Fibroblast of lung (primary cell): ENCODE data around the gene PPP1R3F. TPM values are rescaled to one million over a fixed set of nuclear protein-coding genes. Genes with fewer than 3 reads are reported as not detected.

Experiments
- DNase-seq, 2 donors: peaks; one replicate each; pipeline versions ENCODE4 v3.0.0 to v3.0.0-alpha.2; 2010; ENCODE audit warnings: low read depth in 2 of 2
- H2AFZ ChIP-seq: 2 replicates; pipeline ENCODE4 v1.5.1; 2012; ENCODE audit warnings: low read length, control low read depth, inconsistent platforms
- H3K27ac ChIP-seq: 2 replicates; pipeline ENCODE4 v1.5.1; 2011; ENCODE audit warnings: low read length, control low read depth; ENCODE audit not compliant: insufficient read depth
- H3K27me3 ChIP-seq: 2 replicates; pipeline ENCODE4 v1.5.1; 2011; ENCODE audit warnings: mild to moderate bottlenecking, low read length; ENCODE audit not compliant: control insufficient read depth, insufficient read depth
- H3K36me3 ChIP-seq: 2 replicates; pipeline ENCODE4 v1.5.1; 2011; ENCODE audit warnings: low read length; ENCODE audit not compliant: control insufficient read depth, insufficient read depth
- H3K4me1 ChIP-seq: 2 replicates; pipeline ENCODE4 v1.5.1; 2011; ENCODE audit warnings: low read length; ENCODE audit not compliant: control insufficient read depth, insufficient read depth; ENCODE audit errors: extremely low read depth
- H3K4me2 ChIP-seq: 2 replicates; pipeline ENCODE4 v1.5.1; 2011; ENCODE audit warnings: low read length, control low read depth; ENCODE audit not compliant: insufficient read depth; ENCODE audit errors: extremely low read depth
- H3K4me3 ChIP-seq, 4 experiments: fragments of 200-600 bp in 1 of 4; sonication (generic) in 1 of 4; replicated peaks in 1 of 4; 2 replicates each; pipeline ENCODE4 v1.5.1; 2011 to 2016; ENCODE audit warnings: low read length in 4 of 4, low read depth in 3 of 4, mild to moderate bottlenecking in 3 of 4, control low read depth in 2 of 4, inconsistent platforms in 1 of 4, mixed read lengths in 1 of 4; ENCODE audit not compliant: insufficient read depth in 1 of 4; ENCODE audit errors: control extremely low read depth in 1 of 4
- H3K79me2 ChIP-seq: 2 replicates; pipeline ENCODE4 v1.5.1; 2012; ENCODE audit warnings: mild to moderate bottlenecking, low read length, inconsistent platforms; ENCODE audit not compliant: control insufficient read depth, insufficient read depth
- H3K9ac ChIP-seq: 2 replicates; pipeline ENCODE4 v1.5.1; 2011; ENCODE audit warnings: mild to moderate bottlenecking, low read length, control low read depth; ENCODE audit not compliant: insufficient read depth
- H3K9me3 ChIP-seq: 2 replicates; pipeline ENCODE4 v1.5.1; 2012; ENCODE audit warnings: low read depth, low read length; ENCODE audit not compliant: control insufficient read depth, insufficient read depth
- H4K20me1 ChIP-seq: 2 replicates; pipeline ENCODE4 v1.5.1; 2011; ENCODE audit warnings: low read length; ENCODE audit not compliant: control insufficient read depth, insufficient read depth; ENCODE audit errors: extremely low read depth
- CTCF ChIP-seq, 2 donors: IDR thresholded peaks in 1 of 2; conservative IDR thresholded peaks in 1 of 2; 1 replicate in 1 of 2; 2 replicates in 1 of 2; pipeline ENCODE4 v1.5.1; 2011 to 2012; ENCODE audit warnings: low read length in 2 of 2, control low read depth in 1 of 2, inconsistent platforms in 1 of 2, low read depth in 1 of 2, mild to moderate bottlenecking in 1 of 2
- EZH2 ChIP-seq: IDR thresholded peaks from 2 replicates; pipeline ENCODE4 v1.5.1; 2012; ENCODE audit warnings: low read length, control low read depth, mild to moderate bottlenecking; ENCODE audit errors: missing control alignments
- polyA plus RNA-seq, 2 donors: library from polyadenylated mRNA; depleted of rRNA in 1 of 2; stranded (reverse) in 1 of 2; unstranded in 1 of 2; fragments of >200 nt; gene quantifications; 2 replicates each; pipeline ENCODE4 v1.2.1, GENCODE V29; 2011 to 2012; ENCODE audit warnings: missing spikeins in 1 of 2
- total RNA-seq: library from RNA; depleted of rRNA; stranded (reverse); fragments of >200 nt; gene quantifications from 2 replicates; pipeline ENCODE4 v1.2.1, GENCODE V29; 2014

The PPP1R3F gene
- total and polyA plus RNA-seq, 2 donors (not counting 1 experiment from before 2014, with no cell fraction given), result 0.93 to 6.8 TPM

DNA sequence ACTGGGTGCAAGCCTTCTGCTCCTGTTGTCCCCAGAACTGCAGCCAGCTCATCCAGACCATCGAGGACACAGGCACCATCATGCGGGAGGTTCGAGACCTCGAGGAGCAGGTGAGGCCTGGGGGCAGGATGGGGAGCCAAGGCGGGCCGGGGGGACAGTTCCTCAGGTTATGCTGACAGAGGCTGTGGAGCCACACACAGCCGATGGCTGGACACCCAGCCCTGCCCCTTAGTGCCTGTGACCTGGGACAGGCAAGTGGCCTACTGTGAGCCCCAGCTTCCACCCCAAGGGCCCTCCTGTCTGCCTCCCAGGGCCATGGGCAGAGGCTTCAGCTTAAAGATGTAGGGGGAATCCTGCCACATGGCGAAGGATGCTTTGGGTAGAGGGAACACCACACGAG is 20.0 kb upstream of the PPP1R3F start:
- Histone ChIP-seq H2AFZ (no peak overlapping the region), H3K27ac (no peak overlapping the region), H3K4me1 (no peaks in the 10 kb centered on the region), H3K9me3 (no peaks in the 10 kb centered on the region), H3K27me3 (no peaks in the 10 kb centered on the region), H3K4me2 (no peak overlapping the region), H3K9ac (no peak overlapping the region), H3K36me3 (no peaks in the 10 kb centered on the region), H3K79me2 (no peaks in the 10 kb centered on the region), H3K4me3 (no peak overlapping the region), H4K20me1 (no peaks in the 10 kb centered on the region)
- no peak for DNase-seq
- no peak for TF ChIP-seq EZH2
- TF ChIP-seq CTCF (conservative IDR thresholded peaks at IDR 0.05 in 1 of 2, IDR thresholded peaks at IDR 0.05 in 1 of 2; ENCODE audit: low read depth in 1 of 2, low read length in 2 of 2), result no peak

DNA sequence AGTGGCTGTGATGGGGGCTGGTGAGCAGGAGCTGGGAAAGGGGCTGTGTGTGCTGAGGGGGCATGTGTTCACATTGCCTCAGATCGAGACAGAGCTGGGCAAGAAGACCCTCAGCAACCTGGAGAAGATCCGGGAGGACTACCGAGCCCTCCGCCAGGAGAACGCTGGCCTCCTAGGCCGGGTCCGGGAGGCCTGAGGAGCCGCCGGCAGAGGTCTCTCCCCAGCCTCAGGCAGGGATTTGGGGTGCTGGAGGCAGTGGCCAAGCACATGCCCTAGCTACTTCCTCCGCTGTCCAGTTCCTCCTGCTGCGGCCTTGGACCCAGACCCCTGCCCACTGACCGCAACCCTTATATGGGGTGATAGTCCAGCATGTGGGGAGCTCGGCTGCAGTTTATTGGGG is 19.5 kb upstream of the PPP1R3F start:
- no peak for TF ChIP-seq EZH2
- TF ChIP-seq CTCF (conservative IDR thresholded peaks at IDR 0.05 in 1 of 2, IDR thresholded peaks at IDR 0.05 in 1 of 2; ENCODE audit: low read depth in 1 of 2, low read length in 2 of 2), result no peak
- H3K27me3 ChIP-seq, result no peaks in the 10 kb centered on the region
- no peak overlapping the region for H3K4me3 ChIP-seq
- no peaks in the 10 kb centered on the region for H3K9me3 ChIP-seq
- H3K79me2 ChIP-seq, result no peaks in the 10 kb centered on the region
- no peak overlapping the region for H2AFZ ChIP-seq
- no peaks in the 10 kb centered on the region for H3K36me3 ChIP-seq
- no peak for DNase-seq
- no peak overlapping the region for H3K4me2 ChIP-seq
- no peak overlapping the region for H3K9ac ChIP-seq
- no peak overlapping the region for H3K27ac ChIP-seq
- no peaks in the 10 kb centered on the region for H4K20me1 ChIP-seq
- no peaks in the 10 kb centered on the region for H3K4me1 ChIP-seq

DNA sequence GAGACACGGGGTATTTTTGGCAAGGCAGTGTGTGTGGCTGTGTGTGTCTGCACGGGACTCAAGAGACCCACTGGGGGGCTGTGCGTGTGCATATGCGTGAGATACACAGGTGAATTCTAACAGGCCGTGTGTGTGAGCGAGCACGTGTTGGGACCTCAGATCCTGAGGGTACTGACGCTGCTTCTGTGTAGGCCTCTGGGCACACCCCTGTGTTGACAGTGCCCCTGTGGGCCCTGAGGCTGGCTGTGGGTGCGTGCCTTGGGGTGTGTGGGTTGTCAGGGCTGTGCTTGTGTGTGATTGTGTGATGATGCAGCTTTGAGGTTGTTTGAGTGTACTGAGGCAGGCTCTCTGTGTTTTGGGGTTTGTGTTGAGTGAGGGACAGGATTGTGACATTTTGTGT is 19.0 kb upstream of the PPP1R3F start:
- no peak overlapping the region for H3K4me2 ChIP-seq
- no peaks in the 10 kb centered on the region for H3K36me3 ChIP-seq
- H3K79me2 ChIP-seq, result no peaks in the 10 kb centered on the region
- H3K9me3 ChIP-seq, result no peaks in the 10 kb centered on the region
- no peak for DNase-seq
- H3K27me3 ChIP-seq, result no peaks in the 10 kb centered on the region
- no peak overlapping the region for H3K9ac ChIP-seq
- no peak overlapping the region for H3K27ac ChIP-seq
- no peak overlapping the region for H2AFZ ChIP-seq
- H4K20me1 ChIP-seq, result no peaks in the 10 kb centered on the region
- no peaks in the 10 kb centered on the region for H3K4me1 ChIP-seq
- H3K4me3 ChIP-seq, result no peak overlapping the region
- no peak for TF ChIP-seq EZH2
